ENCODE data around the gene VWDE.
"Not testable (repeated sequence)": the region's sequence is repeated elsewhere in the genome, so short reads cannot be mapped to it uniquely, and the experiment has no call there.

The VWDE gene

GRCh38 chr7:12401538-12402364, 1.9 kb downstream of the VWDE start:
- DNase-seq = no peak

GRCh38 chr7:12398186-12398585, 5.5 kb downstream of the VWDE start:
- no peak for DNase-seq

GRCh38 chr7:12397671-12398070, 6.0 kb downstream of the VWDE start:
- no peak for DNase-seq

GRCh38 chr7:12396670-12397069, 7.0 kb downstream of the VWDE start:
- not testable (repeated sequence) for DNase-seq

GRCh38 chr7:12391922-12392615, 11.6 kb downstream of the VWDE start:
- DNase-seq = no peak

GRCh38 chr7:12389089-12389700, 14.5 kb downstream of the VWDE start:
- DNase-seq = peak; percentile 11 to 19

GRCh38 chr7:12386313-12386740, 17.3 kb downstream of the VWDE start:
- DNase-seq = no peak

GRCh38 chr7:12385364-12385786, 18.3 kb downstream of the VWDE start:
- no peak for DNase-seq

GRCh38 chr7:12383377-12383776, 20.3 kb downstream of the VWDE start:
- DNase-seq = no peak

- DNase-seq = no peak
These were observed 25.3 kb downstream of the VWDE start for GRCh38 chr7:12378389-12378788.

- DNase-seq = no peak
These were observed 26.3 kb downstream of the VWDE start for GRCh38 chr7:12377406-12377805.

GRCh38 chr7:12373580-12374263, 29.9 kb downstream of the VWDE start:
- no peak for DNase-seq

- no peak for DNase-seq
These were observed 33.4 kb downstream of the VWDE start for GRCh38 chr7:12370249-12370648.

GRCh38 chr7:12369756-12370155, 33.9 kb downstream of the VWDE start:
- no peak for DNase-seq

GRCh38 chr7:12369072-12369471, 34.6 kb downstream of the VWDE start:
- no peak for DNase-seq

- DNase-seq = no peak
These were observed 42.7 kb downstream of the VWDE start for GRCh38 chr7:12360948-12361347.

- no peak for DNase-seq
These were observed 45.0 kb downstream of the VWDE start for GRCh38 chr7:12358694-12359093.

GRCh38 chr7:12357508-12357907, 46.2 kb downstream of the VWDE start:
- no peak for DNase-seq

GRCh38 chr7:12351843-12352242, 51.8 kb downstream of the VWDE start:
- DNase-seq = no peak

GRCh38 chr7:12350971-12351370, 52.7 kb downstream of the VWDE start:
- no peak for DNase-seq

- DNase-seq = no peak
These were observed 66.6 kb downstream of the VWDE start for GRCh38 chr7:12337095-12337494.

- DNase-seq = no peak
These were observed 74.5 kb downstream of the VWDE start for GRCh38 chr7:12328888-12329770.
